HUES6 (cell line): ENCODE data around the gene RETREG3.

ENCODE experiments used
- H3K27ac ChIP-seq: 2 replicates; pipeline ENCODE4 v1.7.0; 2013; ENCODE audit warnings: low read depth, mild to moderate bottlenecking, low read length, inconsistent platforms
- H3K27me3 ChIP-seq: 2 replicates; pipeline ENCODE4 v1.6.1; 2013; ENCODE audit warnings: low read length; ENCODE audit not compliant: control insufficient read depth, insufficient read depth
- H3K36me3 ChIP-seq: 2 replicates; pipeline ENCODE4 v1.6.1; 2013; ENCODE audit warnings: low read length; ENCODE audit not compliant: control insufficient read depth, insufficient read depth
- H3K4me1 ChIP-seq: 2 replicates; pipeline ENCODE4 v1.6.1; 2013; ENCODE audit warnings: low read length; ENCODE audit not compliant: control insufficient read depth, insufficient read depth
- H3K4me3 ChIP-seq: 2 replicates; pipeline ENCODE4 v1.5.1; 2013; ENCODE audit warnings: low read depth, low read length
- H3K9ac ChIP-seq: one replicate; pipeline ENCODE4 v1.6.1; 2013; ENCODE audit warnings: mild to moderate bottlenecking, low read length
- H3K9me3 ChIP-seq: 2 replicates; pipeline ENCODE4 v1.6.1; 2013; ENCODE audit warnings: low read depth, low read length; ENCODE audit not compliant: control insufficient read depth, insufficient read depth

Gene RETREG3

GRCh38 chr17:42568341-42569111, 40.6 kb downstream of the RETREG3 start:
- Histone ChIP-seq H3K9me3 (no peaks in the 10 kb centered on the region), H3K36me3 (peaks cover 79% of the 10 kb centered on the region), H3K4me3 (no peak overlapping the region), H3K9ac (no peak overlapping the region), H3K27me3 (no peaks in the 10 kb centered on the region), H3K27ac (no peak overlapping the region), H3K4me1 (peaks cover 13% of the 10 kb centered on the region)

- Histone ChIP-seq H3K27ac (peak within 1 kb of the TSS; percentile 91), H3K9ac (peak within 1 kb of the TSS; percentile 94), H3K9me3 (no peaks in the 10 kb centered on the region), H3K36me3 (peaks cover 67% of the 10 kb centered on the region), H3K4me3 (peak within 1 kb of the TSS; percentile 97), H3K4me1 (peaks cover 20% of the 10 kb centered on the region), H3K27me3 (no peaks in the 10 kb centered on the region)
These were observed 42.1 kb downstream of the RETREG3 start, which contains the start of gene MLX for GRCh38 chr17:42566883-42567573. TSS of gene MLX (plus strand) at chr17:42567100. CDS start at chr17:42567125, 25 bp downstream.

- peak overlapping the region; percentile 91 for H3K27ac ChIP-seq
- no peaks in the 10 kb centered on the region for H3K27me3 ChIP-seq
- peaks cover 20% of the 10 kb centered on the region for H3K4me1 ChIP-seq
- no peaks in the 10 kb centered on the region for H3K9me3 ChIP-seq
- H3K36me3 ChIP-seq: peaks cover 61% of the 10 kb centered on the region
- H3K4me3 ChIP-seq: peak overlapping the region; percentile 97
- peak overlapping the region; percentile 86 for H3K9ac ChIP-seq
These were observed 42.8 kb downstream of the RETREG3 start for GRCh38 chr17:42566215-42566882.

DNA sequence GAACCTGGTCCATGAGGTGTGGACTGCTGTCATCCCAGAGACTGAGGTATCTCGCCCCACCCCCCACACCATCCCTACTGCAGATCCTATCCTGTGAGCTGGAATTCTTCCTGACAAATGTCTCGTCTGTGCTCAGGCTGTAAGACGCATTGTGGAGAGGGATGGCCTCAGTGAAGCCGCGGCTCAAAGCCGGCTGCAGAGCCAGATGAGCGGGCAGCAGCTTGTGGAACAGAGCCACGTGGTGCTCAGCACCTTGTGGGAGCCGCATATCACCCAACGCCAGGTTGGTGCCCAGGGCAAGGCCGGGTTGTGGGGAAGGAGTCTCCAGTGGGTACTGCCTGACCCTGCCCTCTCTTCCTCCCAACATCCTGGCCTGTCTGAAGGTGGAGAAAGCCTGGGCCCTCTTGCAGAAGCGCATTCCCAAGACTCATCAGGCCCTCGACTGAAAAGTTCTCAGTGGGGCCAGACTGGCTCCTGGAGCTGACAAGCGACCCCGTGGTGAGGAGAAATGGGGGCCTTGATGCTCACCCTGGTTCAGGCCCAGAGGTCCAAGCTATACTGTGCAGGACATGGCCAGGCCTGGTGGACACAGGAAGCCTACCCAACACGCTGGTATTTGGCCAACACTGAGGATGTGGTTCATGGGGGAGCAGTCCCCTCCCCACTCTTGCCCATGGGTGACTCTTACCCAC, 43.5 kb downstream of the RETREG3 start:
- no peaks in the 10 kb centered on the region for H3K27me3 ChIP-seq
- peak overlapping the region; percentile 91; the same call in 1 of the 2 replicates for H3K27ac ChIP-seq
- H3K9ac ChIP-seq: peak overlapping the region; percentile 86
- peaks cover 54% of the 10 kb centered on the region for H3K36me3 ChIP-seq
- peaks cover 20% of the 10 kb centered on the region for H3K4me1 ChIP-seq
- H3K9me3 ChIP-seq: no peaks in the 10 kb centered on the region
- peak overlapping the region; percentile 97; the same call in 1 of the 2 replicates for H3K4me3 ChIP-seq

- Histone ChIP-seq H3K4me1 (peaks cover 20% of the 10 kb centered on the region), H3K27me3 (no peaks in the 10 kb centered on the region), H3K27ac (no peak overlapping the region), H3K9ac (no peak overlapping the region), H3K9me3 (no peaks in the 10 kb centered on the region), H3K36me3 (peaks cover 49% of the 10 kb centered on the region), H3K4me3 (no peak overlapping the region)
These were observed 44.2 kb downstream of the RETREG3 start for GRCh38 chr17:42564815-42565522.

DNA sequence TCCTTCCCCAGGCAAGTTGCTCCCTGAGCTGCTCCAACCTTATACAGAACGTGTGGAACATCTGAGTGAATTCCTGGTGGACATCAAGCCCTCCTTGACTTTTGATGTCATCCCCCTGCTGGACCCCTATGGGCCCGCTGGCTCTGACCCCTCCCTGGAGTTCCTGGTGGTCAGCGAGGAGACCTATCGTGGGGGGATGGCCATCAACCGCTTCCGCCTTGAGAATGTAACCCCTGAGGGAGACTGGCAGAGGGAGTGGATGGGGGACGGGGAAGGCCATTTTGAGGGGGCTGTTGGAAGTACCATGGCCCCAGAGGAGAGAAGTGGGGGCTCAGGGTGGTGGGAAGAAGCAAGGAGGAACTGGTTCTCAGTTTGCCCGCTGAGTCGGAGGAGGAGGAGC, 45.2 kb downstream of the RETREG3 start:
- Histone ChIP-seq H3K27me3 (no peaks in the 10 kb centered on the region), H3K27ac (no peak overlapping the region), H3K9me3 (no peaks in the 10 kb centered on the region), H3K36me3 (peaks cover 38% of the 10 kb centered on the region), H3K9ac (no peak overlapping the region), H3K4me3 (no peak overlapping the region), H3K4me1 (peaks cover 20% of the 10 kb centered on the region)

GRCh38 chr17:42563543-42563942, 45.6 kb downstream of the RETREG3 start:
- Histone ChIP-seq H3K4me3 (peak overlapping the region; percentile 81; the same call in 1 of the 2 replicates), H3K27me3 (no peaks in the 10 kb centered on the region), H3K36me3 (peaks cover 34% of the 10 kb centered on the region), H3K27ac (no peak overlapping the region), H3K9me3 (no peaks in the 10 kb centered on the region), H3K4me1 (peaks cover 20% of the 10 kb centered on the region), H3K9ac (peak overlapping the region; percentile 92)

GRCh38 chr17:42563143-42563509, 46.0 kb downstream of the RETREG3 start:
- Histone ChIP-seq H3K27ac (no peak overlapping the region; the same call in 1 of the 2 replicates), H3K27me3 (no peaks in the 10 kb centered on the region), H3K9me3 (no peaks in the 10 kb centered on the region), H3K36me3 (peaks cover 31% of the 10 kb centered on the region), H3K4me3 (peak overlapping the region; percentile 81), H3K9ac (peak overlapping the region; percentile 92), H3K4me1 (peaks cover 20% of the 10 kb centered on the region)

GRCh38 chr17:42562388-42563142, 46.6 kb downstream of the RETREG3 start:
- no peaks in the 10 kb centered on the region for H3K27me3 ChIP-seq
- peak overlapping the region; percentile 92 for H3K9ac ChIP-seq
- no peaks in the 10 kb centered on the region for H3K9me3 ChIP-seq
- H3K27ac ChIP-seq: peak overlapping the region; percentile 21; the same call in 1 of the 2 replicates
- peak overlapping the region; percentile 81 for H3K4me3 ChIP-seq
- H3K4me1 ChIP-seq: peaks cover 17% of the 10 kb centered on the region
- H3K36me3 ChIP-seq: peaks cover 31% of the 10 kb centered on the region
